Cardiac fibroblast (primary cell): ENCODE measurements around the gene PLCD3.

ENCODE experiments used
- DNase-seq, 2 donors: peaks; one replicate each; pipeline versions ENCODE4 v3.0.0 to v3.0.0-alpha.2; 2010; ENCODE audit warnings: low read depth in 2 of 2
- H3K4me3 ChIP-seq, 2 donors: replicated peaks in 1 of 2; 1 replicate in 1 of 2; 2 replicates in 1 of 2; pipeline ENCODE4 v1.5.1; 2011; ENCODE audit warnings: low read depth in 2 of 2, low read length in 2 of 2, mild to moderate bottlenecking in 2 of 2, moderate library complexity in 1 of 2
- TF ChIP-seq, protein P1 (sequence below): IDR thresholded peaks from one replicate; pipeline ENCODE4 v1.5.1; 2011; ENCODE audit warnings: low read depth, mild to moderate bottlenecking, low read length, inconsistent platforms

The PLCD3 gene

DNA sequence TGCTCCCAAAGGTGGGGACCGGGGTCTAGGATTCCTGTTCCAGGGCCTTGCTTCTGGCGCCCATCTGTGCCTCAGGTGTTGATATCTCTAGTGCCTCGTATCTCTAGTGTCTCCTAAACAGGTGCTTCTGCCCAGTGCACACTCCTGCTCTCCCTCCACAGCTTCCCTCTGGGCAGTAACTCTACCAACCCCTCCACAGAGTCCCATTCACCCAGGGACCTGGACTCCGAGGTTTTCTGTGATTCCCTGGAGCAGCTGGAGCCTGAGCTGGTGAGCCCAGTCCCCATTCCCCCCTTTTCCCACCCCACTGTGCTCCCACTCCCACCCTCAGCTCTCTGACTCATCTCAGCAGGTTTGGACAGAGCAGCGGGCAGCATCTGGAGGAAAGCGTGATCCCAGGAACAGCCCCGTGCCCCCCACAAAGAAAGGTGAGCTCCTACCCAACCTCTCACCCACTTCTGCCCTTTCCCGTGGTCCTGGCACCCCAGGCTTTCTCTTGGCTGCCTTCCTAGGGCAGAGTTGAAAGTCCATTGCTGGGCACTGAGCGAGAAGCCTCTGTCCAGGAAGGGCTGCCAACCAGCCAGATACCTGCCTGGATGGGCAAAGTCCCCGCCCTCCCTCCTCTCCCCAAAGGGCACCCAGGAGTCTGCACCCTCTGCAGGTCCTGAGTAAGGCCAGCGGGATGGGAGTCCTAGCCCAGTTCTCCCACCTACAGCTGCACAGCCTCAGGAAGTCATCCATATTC, 5.4 kb upstream of the PLCD3 start:
- H3K4me3 ChIP-seq, result no peak overlapping the region
- TF ChIP-seq, protein P1, sequence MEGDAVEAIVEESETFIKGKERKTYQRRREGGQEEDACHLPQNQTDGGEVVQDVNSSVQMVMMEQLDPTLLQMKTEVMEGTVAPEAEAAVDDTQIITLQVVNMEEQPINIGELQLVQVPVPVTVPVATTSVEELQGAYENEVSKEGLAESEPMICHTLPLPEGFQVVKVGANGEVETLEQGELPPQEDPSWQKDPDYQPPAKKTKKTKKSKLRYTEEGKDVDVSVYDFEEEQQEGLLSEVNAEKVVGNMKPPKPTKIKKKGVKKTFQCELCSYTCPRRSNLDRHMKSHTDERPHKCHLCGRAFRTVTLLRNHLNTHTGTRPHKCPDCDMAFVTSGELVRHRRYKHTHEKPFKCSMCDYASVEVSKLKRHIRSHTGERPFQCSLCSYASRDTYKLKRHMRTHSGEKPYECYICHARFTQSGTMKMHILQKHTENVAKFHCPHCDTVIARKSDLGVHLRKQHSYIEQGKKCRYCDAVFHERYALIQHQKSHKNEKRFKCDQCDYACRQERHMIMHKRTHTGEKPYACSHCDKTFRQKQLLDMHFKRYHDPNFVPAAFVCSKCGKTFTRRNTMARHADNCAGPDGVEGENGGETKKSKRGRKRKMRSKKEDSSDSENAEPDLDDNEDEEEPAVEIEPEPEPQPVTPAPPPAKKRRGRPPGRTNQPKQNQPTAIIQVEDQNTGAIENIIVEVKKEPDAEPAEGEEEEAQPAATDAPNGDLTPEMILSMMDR, result no peak
- DNase-seq, result no peak

DNA sequence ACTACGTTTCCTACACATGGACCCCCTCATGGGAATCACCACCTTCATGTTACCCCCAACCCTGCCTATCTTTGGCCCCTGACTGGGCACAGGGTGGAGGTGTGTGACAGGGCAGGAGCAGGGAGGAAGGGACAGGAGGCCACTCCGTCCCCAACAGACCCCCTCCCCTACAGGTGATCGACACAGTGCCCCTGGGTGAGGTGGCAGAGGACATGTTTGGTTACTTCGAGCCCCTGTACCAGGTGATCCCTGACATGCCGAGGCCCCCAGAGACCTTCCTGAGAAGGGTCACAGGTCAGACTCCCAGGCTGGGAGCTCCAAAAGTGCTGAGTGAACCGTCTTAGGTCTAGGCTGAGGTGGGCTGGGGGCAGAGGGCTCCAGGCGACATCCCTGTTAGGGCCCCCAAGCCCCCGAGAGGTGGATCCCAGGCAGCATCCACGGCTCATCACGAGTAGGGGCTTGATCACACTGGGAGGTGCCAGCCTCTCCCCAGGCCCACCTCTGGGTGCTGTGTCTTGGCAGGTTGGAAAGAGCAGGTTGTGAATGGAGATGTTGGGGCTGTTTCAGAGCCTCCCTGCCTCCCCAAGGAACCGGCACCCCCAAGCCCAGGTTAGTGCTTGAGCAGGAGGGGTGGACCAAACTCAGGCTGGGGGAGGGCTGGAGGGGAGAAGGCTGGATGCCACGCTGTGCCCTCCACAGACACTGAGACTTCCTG, 4.7 kb upstream of the PLCD3 start:
- TF ChIP-seq, protein P1, result no peak
- H3K4me3 ChIP-seq, result no peak overlapping the region
- DNase-seq, result no peak

DNA sequence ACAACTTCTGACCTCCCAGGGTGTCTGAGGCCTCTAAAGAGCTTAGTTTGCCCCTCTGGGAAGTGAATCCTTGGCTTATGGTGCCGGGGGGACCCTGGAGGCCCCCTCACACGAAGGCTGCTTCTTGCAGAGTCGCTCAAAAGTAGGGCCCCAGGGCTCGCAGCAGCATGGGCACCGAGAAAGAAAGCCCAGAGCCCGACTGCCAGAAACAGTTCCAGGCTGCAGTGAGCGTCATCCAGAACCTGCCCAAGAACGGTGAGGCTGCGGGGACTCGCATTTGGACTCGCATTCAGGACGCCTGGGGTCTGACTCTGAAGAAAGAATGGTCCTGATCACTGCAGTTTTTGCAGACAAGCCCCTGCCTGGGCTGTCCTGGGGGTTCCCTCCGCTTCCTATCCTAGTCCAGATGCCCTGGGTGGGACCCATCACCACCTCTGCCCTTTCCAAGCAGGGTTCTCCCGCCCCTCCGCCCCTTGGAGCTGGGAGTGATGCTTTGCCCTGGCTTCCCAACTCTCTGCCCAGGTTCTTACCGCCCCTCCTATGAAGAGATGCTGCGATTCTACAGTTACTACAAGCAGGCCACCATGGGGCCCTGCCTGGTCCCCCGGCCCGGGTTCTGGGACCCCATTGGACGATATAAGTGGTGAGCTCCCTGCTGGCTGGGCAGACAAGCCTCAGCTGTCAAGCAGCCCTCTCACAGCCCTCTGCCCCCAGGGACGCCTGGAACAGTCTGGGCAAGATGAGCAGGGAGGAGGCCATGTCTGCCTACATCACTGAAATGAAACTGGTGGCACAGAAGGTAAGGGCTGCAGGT, 3.9 kb upstream of the PLCD3 start:
- TF ChIP-seq, protein P1, result no peak
- DNase-seq, result no peak
- H3K4me3 ChIP-seq, result peak overlapping the region; percentile 69 to 76

DNA sequence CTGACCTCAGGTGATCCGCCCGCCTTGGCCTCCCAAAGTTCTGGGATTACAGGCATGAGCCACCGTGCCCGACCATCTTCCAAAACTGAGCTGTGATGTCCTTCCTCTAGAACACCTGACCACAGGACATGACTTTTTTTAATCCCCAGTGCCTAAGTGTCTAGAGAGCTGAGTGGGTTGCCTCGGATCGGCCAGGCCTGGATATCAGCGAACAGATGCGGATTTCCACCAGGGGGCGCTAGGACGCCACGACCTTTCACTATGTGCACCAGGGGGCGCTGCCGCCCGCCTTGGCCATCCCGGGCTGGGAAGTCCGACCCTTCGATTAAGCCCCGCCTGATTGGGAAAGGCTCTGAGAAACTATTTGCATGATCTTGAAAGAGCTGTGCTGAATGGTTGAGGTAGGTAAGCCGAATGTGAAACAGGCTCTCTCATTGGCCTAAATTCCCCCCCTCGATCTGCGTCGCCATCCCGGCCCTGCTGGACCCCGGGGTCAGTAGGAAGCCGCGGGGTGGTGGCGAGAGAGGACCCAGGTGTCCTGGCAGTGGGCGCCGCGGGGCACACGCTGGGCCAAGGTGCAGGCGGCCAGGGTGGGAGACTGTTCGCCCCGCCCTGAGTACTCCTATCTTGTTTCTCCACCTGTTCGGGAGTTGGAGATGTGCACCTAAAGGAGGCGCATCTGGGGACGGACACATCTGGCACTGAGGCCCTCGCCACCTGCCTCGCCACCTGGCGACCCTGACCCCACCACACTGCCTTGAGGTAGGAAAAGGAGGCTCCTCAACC, 3.1 kb upstream of the PLCD3 start, which contains the start of gene ACBD4:
TSS of gene ACBD4 (plus strand) at position 496 of the 786 bp plus-strand sequence. CDS start 458 bp downstream, outside the sequence.
- TF ChIP-seq, protein P1, result peak; percentile 100
- peak within 1 kb of the TSS; percentile 69 to 76 for H3K4me3 ChIP-seq

DNA sequence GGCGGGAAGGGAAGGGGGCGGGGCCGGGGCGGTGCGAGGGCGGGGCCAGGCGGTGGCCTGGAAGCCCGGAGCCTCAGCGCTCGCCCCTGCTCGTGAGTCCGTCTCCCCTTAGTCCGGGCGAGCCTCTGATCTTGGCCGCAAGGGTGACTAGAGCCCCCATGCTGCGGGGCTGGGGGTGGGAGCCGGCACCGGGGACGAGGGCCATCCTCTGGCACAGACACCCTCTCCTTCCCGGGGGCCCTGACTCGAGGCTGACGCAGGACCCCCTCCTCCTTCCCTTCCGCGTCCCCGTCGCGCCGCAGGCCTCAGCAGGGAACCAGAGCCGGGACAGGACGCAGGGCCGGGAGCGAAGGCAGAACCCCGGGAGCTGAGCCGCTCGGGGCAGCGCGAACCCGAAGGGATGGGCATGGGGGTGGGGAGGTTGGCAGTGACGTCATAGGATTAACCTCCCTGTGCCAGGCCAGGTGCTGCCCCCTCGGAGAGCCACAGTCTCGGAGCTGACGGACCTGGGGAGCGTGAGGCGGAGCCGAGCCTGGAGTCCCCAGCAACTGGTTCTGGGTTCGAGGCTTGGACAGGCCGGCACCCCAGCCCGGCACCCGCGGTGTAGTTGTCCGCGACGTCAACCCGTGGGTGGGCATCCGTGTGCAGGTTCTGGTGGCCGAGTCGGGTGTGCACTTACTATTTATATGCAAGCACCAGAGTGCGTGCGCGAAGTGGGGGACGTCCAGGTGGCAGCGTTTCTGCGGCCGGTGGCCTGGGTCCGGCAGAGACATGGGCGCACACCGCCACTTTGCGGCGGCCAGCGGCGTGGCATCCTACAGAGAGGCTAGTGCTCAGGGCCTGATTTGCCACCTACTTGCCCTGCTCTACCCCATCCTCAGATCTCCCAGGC, 503 bp upstream of the PLCD3 start:
- TF ChIP-seq, protein P1, result peak; percentile 94
- peak overlapping the region; percentile 82 to 85 for H3K4me3 ChIP-seq
- DNase-seq, result peak; percentile 80 to 84

More for the DNA sequence above, 3.1 kb upstream of the PLCD3 start, which contains the start of gene ACBD4:
- DNase-seq, result peak; percentile 98 to 99
